ENCODE results near the gene USP37.

USP37 gene

GRCh38 chr2:218479595-218479994, 88.6 kb downstream of the USP37 start:
- no peak for TF ChIP-seq CTCF (IDR thresholded peaks at IDR 0.05)

DNA sequence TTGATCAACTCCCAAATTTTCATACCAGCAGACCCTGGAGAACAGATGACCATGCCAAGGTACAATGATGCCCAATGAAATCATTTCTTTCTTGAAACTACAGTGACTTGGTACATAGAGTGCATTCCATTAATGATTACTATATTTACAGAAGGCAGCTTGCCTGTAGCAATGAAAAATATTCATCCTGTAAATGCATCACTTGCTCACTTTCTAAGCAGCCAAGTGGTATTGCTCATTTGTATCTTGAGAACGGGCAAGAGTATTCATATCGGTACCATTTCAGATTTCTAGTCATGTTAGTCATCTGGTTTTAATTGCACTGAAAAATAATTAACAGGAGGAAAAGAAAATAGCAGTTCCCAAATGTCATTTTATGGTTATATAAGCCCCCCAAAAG, 89.6 kb downstream of the USP37 start:
- no peak for TF ChIP-seq CTCF (IDR thresholded peaks at IDR 0.05)

DNA sequence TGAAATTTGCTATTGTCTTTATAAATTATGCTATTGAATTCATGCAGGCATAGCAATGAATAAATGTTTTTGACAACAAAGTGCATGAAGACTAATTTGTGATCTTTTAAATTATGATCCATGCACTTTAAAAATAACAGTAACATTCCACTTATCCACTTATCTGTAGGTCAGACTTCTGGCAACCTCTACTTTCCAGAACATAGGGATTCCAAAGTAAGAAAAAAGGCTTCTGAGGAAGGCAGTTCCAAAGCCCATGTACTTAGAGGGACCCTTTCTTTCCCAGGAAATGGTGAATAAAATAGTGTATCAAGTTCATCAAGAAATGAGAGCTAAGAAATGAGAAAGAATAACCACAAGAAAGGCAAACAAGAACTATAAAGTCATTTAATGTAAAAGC, 90.9 kb downstream of the USP37 start:
- TF ChIP-seq CTCF (IDR thresholded peaks at IDR 0.05) = no peak

DNA sequence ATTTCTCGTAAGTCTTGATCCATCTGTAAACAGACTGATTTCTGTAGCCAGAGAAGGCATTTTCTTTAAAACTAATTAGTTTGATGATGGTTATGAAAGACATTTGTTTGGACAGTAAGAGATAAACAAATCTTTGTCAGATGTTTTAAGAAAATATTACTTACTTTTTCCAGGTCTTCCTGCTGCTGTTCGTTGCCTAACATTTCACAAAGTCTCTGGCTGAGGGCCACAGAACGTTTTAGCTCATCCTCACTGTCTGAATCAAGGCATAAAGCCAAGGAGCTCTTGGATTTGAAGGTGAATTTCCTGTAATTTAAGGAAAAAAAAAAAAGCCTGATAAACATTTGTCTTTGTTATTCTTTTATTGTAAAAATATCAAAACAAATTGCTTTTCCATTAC, 91.5 kb downstream of the USP37 start:
- TF ChIP-seq CTCF (IDR thresholded peaks at IDR 0.05) = no peak

- no peak for TF ChIP-seq CTCF (IDR thresholded peaks at IDR 0.05)
These were observed 93.6 kb downstream of the USP37 start for GRCh38 chr2:218474527-218474926.

- no peak for TF ChIP-seq CTCF (IDR thresholded peaks at IDR 0.05)
These were observed 95.2 kb downstream of the USP37 start for GRCh38 chr2:218472988-218473387.

- no peak for TF ChIP-seq CTCF (IDR thresholded peaks at IDR 0.05)
These were observed 96.2 kb downstream of the USP37 start for GRCh38 chr2:218471982-218472381.

- TF ChIP-seq CTCF (IDR thresholded peaks at IDR 0.05) = no peak
These were observed 97.1 kb downstream of the USP37 start for GRCh38 chr2:218471036-218471435.
